ENCODE results near the gene PTPRN.
A peak's percentile ranks its signal among the peaks of the same experiment; 100 is the strongest.
"Not testable (repeated sequence)": the region's sequence is repeated elsewhere in the genome, so short reads cannot be mapped to it uniquely, and the experiment has no call there.

Gene PTPRN

DNA sequence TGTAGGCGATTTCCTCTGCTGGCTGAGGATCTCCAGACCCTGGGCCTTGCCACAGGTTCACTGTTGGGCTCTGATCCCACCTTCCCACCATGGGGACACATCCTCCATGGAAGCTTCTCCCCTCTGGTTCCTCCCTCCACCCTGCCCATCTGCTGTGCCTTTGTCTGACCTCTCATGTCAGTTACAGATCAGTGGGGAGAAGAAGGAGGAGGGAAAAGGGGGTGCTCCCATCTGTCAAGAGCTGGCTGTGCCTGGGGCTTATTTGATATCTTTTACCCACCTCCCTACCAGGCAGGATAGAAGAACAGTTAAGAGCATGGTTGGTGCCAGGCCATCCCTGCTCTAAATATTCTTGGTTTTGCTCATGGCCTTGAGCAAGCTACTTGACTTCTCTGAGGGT lies 42.3 kb downstream of the PTPRN start:
- no peak for DNase-seq

DNA sequence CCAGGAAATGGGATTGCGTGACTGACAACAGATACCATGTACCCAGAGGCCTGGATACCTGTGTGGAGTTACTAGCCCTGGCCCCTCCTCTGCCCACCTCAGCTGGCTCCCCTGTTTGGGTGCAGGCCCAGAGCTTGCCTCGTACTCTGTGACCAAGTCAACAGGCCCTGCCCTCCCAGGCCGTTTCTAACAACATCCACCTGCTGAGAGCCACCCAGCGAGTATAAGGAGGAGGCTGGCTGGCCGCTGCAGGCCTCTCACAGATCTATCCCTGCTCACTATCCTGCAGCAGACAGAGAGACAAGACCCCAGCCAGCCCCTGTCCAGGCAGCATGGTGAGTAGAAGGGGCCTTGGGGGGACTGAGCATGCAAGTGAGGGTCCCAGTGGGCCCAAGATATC lies 43.0 kb downstream of the PTPRN start:
- DNase-seq, result no peak

DNA sequence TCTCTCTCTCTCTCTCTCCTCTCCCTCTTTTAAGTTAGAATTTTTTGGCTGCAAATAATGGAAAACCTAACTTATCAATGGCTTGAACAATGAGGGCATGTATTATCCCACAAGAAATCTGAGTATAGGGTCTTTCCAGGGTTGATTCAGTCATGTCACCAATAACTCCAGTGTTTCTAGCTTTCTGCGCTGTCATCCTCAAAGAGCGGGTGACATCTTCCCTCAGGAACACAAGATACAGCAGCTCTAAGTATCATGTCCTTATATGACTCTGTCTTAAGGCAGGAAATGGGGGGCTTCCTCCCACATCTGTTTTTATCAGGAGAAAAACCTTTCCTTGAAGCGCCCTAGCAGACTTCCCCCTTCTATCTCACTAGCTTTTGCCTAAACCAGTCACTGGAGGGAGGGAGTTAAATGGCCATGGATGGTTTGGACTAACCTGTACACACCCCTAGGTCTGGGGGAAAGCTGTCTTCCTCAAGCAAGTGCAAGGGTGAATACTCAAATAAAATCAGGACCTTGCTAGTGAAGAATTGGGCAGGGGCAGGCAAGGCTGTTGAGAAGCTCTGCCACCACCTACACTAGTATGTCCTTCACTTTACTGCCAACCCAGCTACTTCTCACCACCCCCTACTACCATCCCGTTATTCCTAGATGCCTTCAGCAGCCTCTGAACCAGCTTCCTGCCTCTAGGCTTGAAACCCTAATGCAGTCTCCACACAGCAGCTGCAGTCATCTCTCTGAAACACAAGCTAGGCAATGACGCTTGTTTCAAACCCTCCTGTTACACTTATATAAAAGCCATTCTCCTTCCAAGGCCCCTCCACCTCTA lies 48.0 kb downstream of the PTPRN start:
- DNase-seq, result no peak

- not testable (repeated sequence) for DNase-seq
Observed at GRCh38 chr2:219258942-219259341, 50.3 kb downstream of the PTPRN start.

DNA sequence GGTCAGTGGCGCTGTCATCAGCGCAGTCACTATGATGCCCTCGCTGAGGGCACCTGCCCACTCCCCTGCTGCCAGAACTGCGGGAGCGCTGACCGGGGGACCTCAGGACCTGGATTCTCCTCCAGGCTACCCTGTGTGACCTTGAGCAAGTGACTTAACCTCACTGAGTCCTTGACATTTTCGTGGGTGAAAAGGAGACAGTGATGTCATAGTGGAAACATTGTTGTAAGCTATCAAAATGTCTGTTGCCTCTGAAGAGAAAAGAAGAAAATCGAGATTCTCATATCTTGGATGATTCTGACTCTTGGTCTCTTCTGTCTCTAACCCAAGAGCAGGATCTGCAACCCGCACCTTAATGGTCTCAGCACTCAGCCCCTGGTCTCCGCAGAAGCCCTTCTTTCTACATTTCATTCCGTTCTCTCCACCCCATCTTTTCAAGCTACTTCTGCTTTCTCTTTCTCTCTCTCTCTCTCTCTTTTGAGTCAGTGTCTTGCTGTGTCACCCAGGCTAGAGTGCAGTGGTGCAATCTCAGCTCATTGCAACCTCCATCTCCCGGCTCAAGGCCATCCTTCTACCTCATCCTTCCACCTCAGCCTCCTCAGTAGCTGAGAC lies 54.5 kb downstream of the PTPRN start:
- peak; percentile 63 to 70 for DNase-seq

GRCh38 chr2:219253753-219254589 lies 55.2 kb downstream of the PTPRN start, which contains the start of gene TUBA4A:
Gene TUBA4A, minus strand, starts transcription at chr2:219253918. Its CDS starts 60 bp downstream, at chr2:219253858.
- peak; percentile 77 to 87 for DNase-seq

GRCh38 chr2:219252900-219253752 lies 56.1 kb downstream of the PTPRN start, which contains the start of gene TUBA4B:
Gene TUBA4B, plus strand, starts transcription at chr2:219253243. Its CDS starts 165 bp downstream, at chr2:219253408.
- DNase-seq, result peak in 1 of 2 donors; percentile 22

- DNase-seq, result no peak
Observed at GRCh38 chr2:219252570-219252899, 56.7 kb downstream of the PTPRN start.

DNA sequence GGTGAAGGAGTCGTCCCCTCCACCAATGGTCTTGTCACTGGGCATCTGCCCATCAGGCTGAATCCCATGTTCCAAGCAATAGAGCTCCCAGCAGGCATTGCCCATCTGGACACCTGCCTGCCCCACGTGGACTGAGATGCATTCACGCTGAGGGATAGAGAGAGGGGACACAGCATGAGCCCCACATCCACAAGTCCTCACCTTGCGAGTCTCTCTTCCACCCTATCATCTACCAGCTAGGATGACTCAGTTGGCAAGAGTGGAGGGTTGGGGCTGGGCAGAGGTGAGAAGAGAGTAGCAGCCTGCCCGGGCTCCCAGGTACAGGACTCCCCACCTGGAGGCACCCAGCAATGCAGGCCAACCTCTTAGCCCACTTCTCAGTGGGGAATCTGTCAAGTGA lies 57.1 kb downstream of the PTPRN start:
- no peak for DNase-seq

DNA sequence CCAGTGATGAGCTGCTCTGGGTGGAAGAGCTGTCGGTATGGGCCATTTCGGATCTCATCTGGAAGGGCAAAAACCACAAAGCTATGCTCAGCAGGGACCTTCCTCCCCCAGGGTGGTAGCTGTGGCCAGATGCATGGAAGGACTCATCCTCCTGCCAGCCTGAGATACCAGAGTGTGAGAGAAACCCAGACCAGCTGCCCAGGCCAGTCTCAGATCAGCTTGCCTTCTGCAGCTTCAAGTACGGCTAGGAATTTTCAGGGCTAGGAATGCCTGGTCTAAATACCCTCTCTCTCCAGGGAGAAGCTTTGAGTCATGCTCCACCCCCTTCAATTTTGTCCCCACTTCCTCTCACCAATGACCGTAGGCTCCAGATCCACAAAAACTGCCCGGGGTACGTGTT lies 57.5 kb downstream of the PTPRN start:
- no peak for DNase-seq

DNA sequence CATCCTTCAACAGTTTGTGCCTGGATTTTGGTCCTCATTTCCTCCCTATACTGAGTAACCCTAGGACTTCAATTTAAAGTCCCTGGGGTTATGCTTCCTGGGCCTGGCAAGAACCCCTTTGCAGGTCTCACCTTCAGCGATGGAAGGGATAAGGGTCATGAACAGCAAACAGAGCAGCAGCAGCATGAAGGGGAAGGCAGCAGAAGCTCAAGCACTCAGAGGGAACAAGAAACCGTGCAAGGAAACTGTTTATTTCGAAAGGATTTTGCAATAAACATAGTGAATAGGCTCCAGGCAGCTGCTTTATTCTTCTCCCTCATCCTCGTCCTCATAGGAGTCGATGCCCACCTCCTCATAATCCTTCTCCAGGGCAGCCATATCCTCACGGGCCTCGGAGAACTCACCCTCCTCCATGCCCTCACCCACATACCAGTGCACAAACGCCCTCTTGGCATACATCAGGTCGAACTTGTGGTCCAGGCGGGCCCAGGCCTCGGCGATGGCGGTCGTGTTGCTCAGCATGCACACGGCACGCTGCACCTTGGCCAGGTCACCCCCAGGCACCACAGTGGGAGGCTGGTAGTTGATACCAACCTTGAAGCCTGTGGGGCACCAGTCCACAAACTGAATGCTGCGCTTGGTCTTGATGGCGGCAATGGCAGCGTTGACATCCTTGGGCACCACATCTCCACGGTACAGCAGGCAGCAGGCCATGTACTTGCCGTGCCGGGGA lies 59.0 kb downstream of the PTPRN start:
- DNase-seq, result peak in 1 of 2 donors; percentile 25

GRCh38 chr2:219249203-219249980 lies 59.8 kb downstream of the PTPRN start:
- DNase-seq, result no peak

DNA sequence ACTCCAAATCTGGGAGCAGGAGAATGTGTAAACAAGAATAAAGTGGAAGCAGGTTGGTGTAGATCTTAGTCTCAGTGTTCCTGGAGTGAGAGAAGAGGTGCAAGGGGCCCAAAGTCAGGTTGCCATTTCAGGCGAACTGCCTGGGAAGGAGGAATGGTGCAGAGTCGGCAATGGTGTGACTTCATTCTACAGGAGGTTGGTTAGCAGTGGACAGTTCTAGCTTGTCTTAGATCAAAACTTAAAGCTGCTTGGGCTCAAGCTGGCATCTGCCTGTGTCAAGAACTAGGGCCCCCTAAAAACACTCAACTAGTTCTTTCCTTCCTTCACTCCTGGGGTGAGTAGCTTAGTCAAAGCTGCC lies 60.4 kb downstream of the PTPRN start:
- DNase-seq, result no peak

- no peak for DNase-seq
Observed at GRCh38 chr2:219247678-219248642, 61.2 kb downstream of the PTPRN start.

DNA sequence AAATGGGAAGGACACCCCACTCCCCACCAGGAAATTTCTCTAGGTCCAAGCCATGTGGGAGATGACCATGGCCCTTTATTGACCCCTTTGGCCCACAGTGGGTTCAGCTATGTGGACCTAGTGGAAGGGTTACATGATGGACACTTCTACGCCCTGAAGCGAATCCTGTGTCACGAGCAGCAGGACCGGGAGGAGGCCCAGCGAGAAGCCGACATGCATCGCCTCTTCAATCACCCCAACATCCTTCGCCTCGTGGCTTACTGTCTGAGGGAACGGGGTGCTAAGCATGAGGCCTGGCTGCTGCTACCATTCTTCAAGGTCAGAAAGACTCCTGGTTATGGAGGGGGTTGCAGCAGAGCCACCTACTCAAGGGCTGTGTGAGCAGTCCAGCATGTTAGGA lies 62.6 kb downstream of the PTPRN start:
- DNase-seq, result no peak

GRCh38 chr2:219245899-219246230 lies 63.3 kb downstream of the PTPRN start:
- DNase-seq, result no peak

DNA sequence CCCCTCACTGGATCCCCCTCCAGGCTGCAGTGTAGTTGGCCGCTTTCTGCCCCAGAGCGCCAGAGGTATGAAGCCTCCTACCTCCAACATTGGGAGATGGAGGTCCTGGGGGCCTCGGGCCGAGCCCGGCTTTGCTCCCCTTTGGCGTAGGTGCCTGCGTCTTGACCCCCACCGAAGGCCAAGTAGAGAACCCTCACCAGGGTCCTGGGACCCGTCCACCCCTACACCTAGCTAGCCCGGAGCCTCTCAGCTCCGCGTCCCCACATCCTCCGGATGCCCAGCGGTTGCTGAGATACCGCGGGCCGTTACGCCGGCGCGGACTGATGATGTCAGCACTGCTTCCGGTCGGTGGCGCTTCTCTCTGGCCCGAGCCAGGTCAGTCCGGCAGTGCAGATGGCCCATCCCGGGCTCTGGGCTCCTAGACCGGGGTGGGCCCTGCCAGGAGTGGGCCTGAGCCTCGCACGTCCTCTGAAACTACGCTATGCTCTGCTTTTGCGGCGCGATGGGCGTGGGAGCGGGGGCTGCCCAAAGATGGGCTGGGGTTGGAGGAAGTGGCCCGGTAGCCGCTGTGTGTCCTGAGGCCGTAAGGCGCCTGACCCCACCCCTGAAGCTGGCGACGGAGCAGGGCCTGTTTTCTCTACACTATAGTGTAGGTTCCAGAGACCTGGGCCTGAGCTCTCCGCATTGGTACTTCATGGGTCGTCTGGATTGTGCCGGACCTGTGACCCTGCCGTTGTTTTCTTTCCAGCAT lies 63.9 kb downstream of the PTPRN start, which contains the start of the genes GLB1L and STK16:
TSS of gene GLB1L (minus strand) at position 297 of the 751 bp plus-strand sequence. CDS start 1,871 bp downstream, outside the sequence.
TSS of gene STK16 (plus strand) at position 332 of the 751 bp plus-strand sequence. CDS start 521 bp downstream, outside the sequence.
- DNase-seq, result peak; percentile 84 to 97

DNA sequence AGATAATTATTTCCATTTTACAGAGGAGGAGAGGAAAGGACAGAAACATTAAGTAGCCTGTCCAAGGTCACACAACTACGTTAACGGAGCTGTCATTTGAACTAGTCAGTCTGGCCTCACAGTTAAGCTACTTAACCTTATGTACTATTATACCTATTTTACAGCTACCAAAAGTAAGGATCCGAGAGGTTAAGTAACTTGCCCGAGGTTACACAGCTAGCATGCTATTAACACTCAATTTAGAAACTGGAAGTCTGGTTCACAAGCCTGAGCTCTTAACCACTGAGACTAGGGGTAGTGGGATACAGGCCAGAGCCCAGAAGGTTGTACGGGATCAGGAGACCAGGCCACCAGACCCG lies 64.4 kb downstream of the PTPRN start:
- no peak for DNase-seq

- DNase-seq, result peak; percentile 39 to 47
Observed at GRCh38 chr2:219243291-219243761, 65.9 kb downstream of the PTPRN start.

All from inflammatory macrophage treated with lipopolysaccharide for 1 hour (primary cell).